Measurements from ENCODE around the gene RASSF3. TPM values are rescaled to one million over a fixed set of nuclear protein-coding genes. Genes with fewer than 3 reads are reported as not detected.
"Not testable (repeated sequence)": the region's sequence is repeated elsewhere in the genome, so short reads cannot be mapped to it uniquely, and the experiment has no call there.

RASSF3 gene
- total RNA-seq, 4 donors from 2014 or later = 5.2 to 11.5 (median 7.0) TPM

- intact Hi-C loops (cut with DNase I; ENCODE audit: low total_unique reads) = no loop called here
- peak; percentile 15 to 17 for DNase-seq
- TF ChIP-seq POLR2A (IDR thresholded peaks at IDR 0.05) = no peak
- TF ChIP-seq, protein P1, sequence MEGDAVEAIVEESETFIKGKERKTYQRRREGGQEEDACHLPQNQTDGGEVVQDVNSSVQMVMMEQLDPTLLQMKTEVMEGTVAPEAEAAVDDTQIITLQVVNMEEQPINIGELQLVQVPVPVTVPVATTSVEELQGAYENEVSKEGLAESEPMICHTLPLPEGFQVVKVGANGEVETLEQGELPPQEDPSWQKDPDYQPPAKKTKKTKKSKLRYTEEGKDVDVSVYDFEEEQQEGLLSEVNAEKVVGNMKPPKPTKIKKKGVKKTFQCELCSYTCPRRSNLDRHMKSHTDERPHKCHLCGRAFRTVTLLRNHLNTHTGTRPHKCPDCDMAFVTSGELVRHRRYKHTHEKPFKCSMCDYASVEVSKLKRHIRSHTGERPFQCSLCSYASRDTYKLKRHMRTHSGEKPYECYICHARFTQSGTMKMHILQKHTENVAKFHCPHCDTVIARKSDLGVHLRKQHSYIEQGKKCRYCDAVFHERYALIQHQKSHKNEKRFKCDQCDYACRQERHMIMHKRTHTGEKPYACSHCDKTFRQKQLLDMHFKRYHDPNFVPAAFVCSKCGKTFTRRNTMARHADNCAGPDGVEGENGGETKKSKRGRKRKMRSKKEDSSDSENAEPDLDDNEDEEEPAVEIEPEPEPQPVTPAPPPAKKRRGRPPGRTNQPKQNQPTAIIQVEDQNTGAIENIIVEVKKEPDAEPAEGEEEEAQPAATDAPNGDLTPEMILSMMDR (IDR thresholded peaks at IDR 0.05 in 4 of 5, conservative IDR thresholded peaks at IDR 0.05 in 1 of 5) = no peak
Observed at GRCh38 chr12:64625243-64626077, 15.2 kb downstream of the RASSF3 start.

DNA sequence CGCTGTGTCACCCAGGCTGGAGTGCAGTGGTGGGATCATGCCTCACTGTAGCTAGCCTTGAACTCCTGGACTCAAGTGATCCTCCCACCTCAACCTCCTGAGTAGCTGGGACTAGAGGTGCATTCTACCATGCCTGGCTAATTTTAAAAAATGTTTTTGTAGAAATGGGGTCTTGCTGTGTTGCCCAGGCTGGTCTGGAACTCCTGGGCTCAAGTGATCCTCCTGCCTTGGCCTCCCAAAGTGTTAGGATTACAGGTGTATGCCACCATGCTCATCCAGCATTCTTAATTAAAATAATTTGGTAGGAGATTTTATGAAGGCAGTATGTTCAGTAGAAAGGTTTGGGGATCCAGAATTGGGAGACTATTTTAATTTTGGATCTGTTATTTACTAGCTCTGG is 16.3 kb downstream of the RASSF3 start:
- Histone ChIP-seq H3K4me1 (peaks cover 9 to 23% of the 10 kb centered on the region in 2 donors), H3K27ac (peak overlapping the region; percentile 18 to 76 (median 66))
- ATAC-seq; H3K4me3 ChIP-seq; H3K36me3 ChIP-seq; intact Hi-C loops (cut with DNase I; ENCODE audit: low total_unique reads); DNase-seq; H3K9me3 ChIP-seq; in situ Hi-C loops (cut with MboI; ENCODE audit: low sequenced_read_pairs in 4 of 4); H3K27me3 ChIP-seq: not testable (repeated sequence)

More at GRCh38 chr12:64625243-64626077, 15.2 kb downstream of the RASSF3 start:
- peaks cover 9 to 23% of the 10 kb centered on the region in 2 donors for H3K4me1 ChIP-seq
- no peaks in the 10 kb centered on the region for H3K9me3 ChIP-seq
- no peaks in the 10 kb centered on the region for H3K36me3 ChIP-seq
- H3K27ac ChIP-seq = peak overlapping the region; percentile 62 to 76 (median 70)
- H3K27me3 ChIP-seq = no peaks in the 10 kb centered on the region
- H3K4me3 ChIP-seq = peak overlapping the region; percentile 19 to 50 (median 34)
- ATAC-seq = peak; percentile 67 to 74
- in situ Hi-C loops (cut with MboI; ENCODE audit: low sequenced_read_pairs in 4 of 4) = no loop called here

DNA sequence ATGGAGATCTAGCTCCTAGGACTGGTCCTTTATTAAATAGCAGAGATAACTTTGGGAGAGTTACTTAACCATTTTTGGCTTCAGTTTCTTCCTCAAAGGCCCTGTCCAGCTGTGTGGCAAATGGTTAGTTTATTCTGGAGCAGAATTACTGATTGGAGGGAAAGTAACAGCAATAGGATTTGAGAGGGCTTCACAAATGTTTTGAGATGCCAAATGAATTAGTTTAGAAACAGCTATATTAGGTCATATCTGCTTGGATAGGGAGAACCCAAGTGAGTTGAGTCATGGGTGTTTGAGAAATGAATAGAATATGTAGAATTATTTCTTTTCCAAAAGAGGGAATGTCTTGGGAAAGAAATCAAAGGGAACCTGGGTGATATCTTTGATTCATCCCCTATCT is 17.5 kb downstream of the RASSF3 start:
- intact Hi-C loops (cut with DNase I; ENCODE audit: low total_unique reads) (loop anchor here (1.0 kb wide), 1 partner anchor 44 kb away; no protein-coding TSS in a partner anchor), in situ Hi-C loops (cut with MboI; ENCODE audit: low sequenced_read_pairs in 4 of 4) (no loop called here)
- Histone ChIP-seq H3K27me3 (no peaks in the 10 kb centered on the region), H3K9me3 (no peaks in the 10 kb centered on the region), H3K4me1 (peaks cover 9 to 23% of the 10 kb centered on the region in 2 donors), H3K27ac (peak overlapping the region in 1 of 4 donors; percentile 41), H3K4me3 (no peak overlapping the region), H3K36me3 (no peaks in the 10 kb centered on the region)
- DNase-seq = no peak
- no peak for ATAC-seq
- TF ChIP-seq, protein P1 (IDR thresholded peaks at IDR 0.05 in 4 of 5, conservative IDR thresholded peaks at IDR 0.05 in 1 of 5) = no peak
- no peak for TF ChIP-seq POLR2A (IDR thresholded peaks at IDR 0.05)

- no peaks in the 10 kb centered on the region for H3K9me3 ChIP-seq
- peaks cover 3 to 9% of the 10 kb centered on the region in 2 donors for H3K4me1 ChIP-seq
- H3K4me3 ChIP-seq = no peak overlapping the region
- intact Hi-C loops (cut with DNase I; ENCODE audit: low total_unique reads) = no loop called here
- ATAC-seq (no peak), DNase-seq (no peak)
- H3K36me3 ChIP-seq = no peaks in the 10 kb centered on the region
- in situ Hi-C loops (cut with MboI; ENCODE audit: low sequenced_read_pairs in 4 of 4) = no loop called here
- no peaks in the 10 kb centered on the region for H3K27me3 ChIP-seq
- TF ChIP-seq POLR2A (IDR thresholded peaks at IDR 0.05) = no peak
- TF ChIP-seq, protein P1 (IDR thresholded peaks at IDR 0.05 in 4 of 5, conservative IDR thresholded peaks at IDR 0.05 in 1 of 5) = no peak
- H3K27ac ChIP-seq = no peak overlapping the region
Observed at GRCh38 chr12:64631197-64631596, 20.9 kb downstream of the RASSF3 start.
